ENCODE data around the gene DDX24. TPM values are rescaled to one million over a fixed set of nuclear protein-coding genes. Genes with fewer than 3 reads are reported as not detected.

Gene DDX24
- total and polyA plus RNA-seq, 2 donors (not counting 1 experiment from before 2014, with no cell fraction given), result 143 to 192 TPM

GRCh38 chr14:94015223-94015622 lies 65.8 kb downstream of the DDX24 start:
- Histone ChIP-seq H3K27me3 (ENCODE audit: control insufficient read depth, insufficient read depth, low read length) (peaks cover 2% of the 10 kb centered on the region), H3K36me3 (ENCODE audit: control insufficient read depth, insufficient read depth, low read length) (no peaks in the 10 kb centered on the region), H3K4me2 (ENCODE audit: extremely low read depth, insufficient read depth, low read length) (no peak overlapping the region), H3K9ac (ENCODE audit: insufficient read depth, low read length) (no peak overlapping the region), H2AFZ (ENCODE audit: low read length) (no peak overlapping the region), H3K79me2 (ENCODE audit: control insufficient read depth, insufficient read depth, low read length) (no peaks in the 10 kb centered on the region), H4K20me1 (ENCODE audit: control insufficient read depth, extremely low read depth, insufficient read depth, low read length) (no peaks in the 10 kb centered on the region), H3K4me3 (replicated peaks in 1 of 4; ENCODE audit: control extremely low read depth in 1 of 4, insufficient read depth in 1 of 4, low read depth in 3 of 4, low read length in 4 of 4) (no peak overlapping the region), H3K27ac (ENCODE audit: insufficient read depth, low read length) (no peak overlapping the region), H3K9me3 (ENCODE audit: control insufficient read depth, insufficient read depth, low read depth, low read length) (no peaks in the 10 kb centered on the region), H3K4me1 (ENCODE audit: control insufficient read depth, extremely low read depth, insufficient read depth, low read length) (no peaks in the 10 kb centered on the region)
- TF ChIP-seq CTCF (conservative IDR thresholded peaks at IDR 0.05 in 1 of 2, IDR thresholded peaks at IDR 0.05 in 1 of 2; ENCODE audit: low read depth in 1 of 2, low read length in 2 of 2) (no peak), EZH2 (IDR thresholded peaks at IDR 0.05; ENCODE audit: low read length, missing control alignments) (no peak)
- no peak for DNase-seq (ENCODE audit: low read depth in 2 of 2)

GRCh38 chr14:94014382-94014781 lies 66.6 kb downstream of the DDX24 start:
- Histone ChIP-seq H3K4me2 (ENCODE audit: extremely low read depth, insufficient read depth, low read length) (no peak overlapping the region), H3K36me3 (ENCODE audit: control insufficient read depth, insufficient read depth, low read length) (no peaks in the 10 kb centered on the region), H2AFZ (ENCODE audit: low read length) (no peak overlapping the region), H3K4me1 (ENCODE audit: control insufficient read depth, extremely low read depth, insufficient read depth, low read length) (no peaks in the 10 kb centered on the region), H3K27ac (ENCODE audit: insufficient read depth, low read length) (no peak overlapping the region), H3K27me3 (ENCODE audit: control insufficient read depth, insufficient read depth, low read length) (peaks cover 2% of the 10 kb centered on the region), H3K4me3 (replicated peaks in 1 of 4; ENCODE audit: control extremely low read depth in 1 of 4, insufficient read depth in 1 of 4, low read depth in 3 of 4, low read length in 4 of 4) (no peak overlapping the region), H3K79me2 (ENCODE audit: control insufficient read depth, insufficient read depth, low read length) (no peaks in the 10 kb centered on the region), H3K9ac (ENCODE audit: insufficient read depth, low read length) (no peak overlapping the region), H3K9me3 (ENCODE audit: control insufficient read depth, insufficient read depth, low read depth, low read length) (no peaks in the 10 kb centered on the region), H4K20me1 (ENCODE audit: control insufficient read depth, extremely low read depth, insufficient read depth, low read length) (no peaks in the 10 kb centered on the region)
- DNase-seq (ENCODE audit: low read depth in 2 of 2), result no peak
- TF ChIP-seq EZH2 (IDR thresholded peaks at IDR 0.05; ENCODE audit: low read length, missing control alignments) (no peak), CTCF (conservative IDR thresholded peaks at IDR 0.05 in 1 of 2, IDR thresholded peaks at IDR 0.05 in 1 of 2; ENCODE audit: low read depth in 1 of 2, low read length in 2 of 2) (no peak)

GRCh38 chr14:94011795-94012194 lies 69.2 kb downstream of the DDX24 start:
- DNase-seq (ENCODE audit: low read depth in 2 of 2), result peak in 1 of 2 donors; percentile 45
- H3K36me3 ChIP-seq (ENCODE audit: control insufficient read depth, insufficient read depth, low read length), result no peaks in the 10 kb centered on the region
- no peak overlapping the region for H3K4me2 ChIP-seq (ENCODE audit: extremely low read depth, insufficient read depth, low read length)
- no peak overlapping the region for H3K9ac ChIP-seq (ENCODE audit: insufficient read depth, low read length)
- H3K4me3 ChIP-seq (replicated peaks in 1 of 4; ENCODE audit: control extremely low read depth in 1 of 4, insufficient read depth in 1 of 4, low read depth in 3 of 4, low read length in 4 of 4), result no peak overlapping the region
- no peaks in the 10 kb centered on the region for H3K4me1 ChIP-seq (ENCODE audit: control insufficient read depth, extremely low read depth, insufficient read depth, low read length)
- peaks cover 2% of the 10 kb centered on the region for H3K27me3 ChIP-seq (ENCODE audit: control insufficient read depth, insufficient read depth, low read length)
- no peak for TF ChIP-seq CTCF (conservative IDR thresholded peaks at IDR 0.05 in 1 of 2, IDR thresholded peaks at IDR 0.05 in 1 of 2; ENCODE audit: low read depth in 1 of 2, low read length in 2 of 2)
- no peak for TF ChIP-seq EZH2 (IDR thresholded peaks at IDR 0.05; ENCODE audit: low read length, missing control alignments)
- no peak overlapping the region for H3K27ac ChIP-seq (ENCODE audit: insufficient read depth, low read length)
- H3K79me2 ChIP-seq (ENCODE audit: control insufficient read depth, insufficient read depth, low read length), result no peaks in the 10 kb centered on the region
- no peaks in the 10 kb centered on the region for H3K9me3 ChIP-seq (ENCODE audit: control insufficient read depth, insufficient read depth, low read depth, low read length)
- H4K20me1 ChIP-seq (ENCODE audit: control insufficient read depth, extremely low read depth, insufficient read depth, low read length), result no peaks in the 10 kb centered on the region
- H2AFZ ChIP-seq (ENCODE audit: low read length), result no peak overlapping the region

Data from fibroblast of lung (primary cell).